ENCODE data around the gene DNAL4.

The DNAL4 gene

DNA sequence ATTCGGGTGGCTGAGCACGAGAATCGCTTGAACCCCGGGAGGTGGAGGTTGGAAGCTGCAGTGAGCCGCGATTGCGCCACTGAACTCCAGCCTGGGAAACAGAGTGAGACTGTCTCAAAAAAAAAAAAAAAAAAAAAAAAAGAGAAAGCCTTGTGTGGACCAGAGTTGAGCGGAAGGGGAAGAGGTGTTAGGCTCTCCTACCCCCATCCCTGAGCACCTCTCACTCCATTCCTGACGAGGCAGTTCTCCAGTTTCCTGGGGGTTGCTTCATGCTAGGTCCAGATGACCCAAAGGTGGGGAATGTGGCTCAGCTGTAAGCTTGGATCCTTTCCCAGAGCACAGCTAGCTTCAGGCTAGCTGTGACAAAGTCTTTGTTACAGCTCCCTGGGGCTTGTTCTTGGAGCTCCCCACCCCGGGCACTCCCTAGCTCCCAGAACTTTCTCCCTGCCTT is 8.8 kb upstream of the DNAL4 start:
- CTCF ChIA-PET, result no interaction called here
- peak overlapping the region; percentile 78 for H3K27ac ChIP-seq
- TF ChIP-seq, protein P1, sequence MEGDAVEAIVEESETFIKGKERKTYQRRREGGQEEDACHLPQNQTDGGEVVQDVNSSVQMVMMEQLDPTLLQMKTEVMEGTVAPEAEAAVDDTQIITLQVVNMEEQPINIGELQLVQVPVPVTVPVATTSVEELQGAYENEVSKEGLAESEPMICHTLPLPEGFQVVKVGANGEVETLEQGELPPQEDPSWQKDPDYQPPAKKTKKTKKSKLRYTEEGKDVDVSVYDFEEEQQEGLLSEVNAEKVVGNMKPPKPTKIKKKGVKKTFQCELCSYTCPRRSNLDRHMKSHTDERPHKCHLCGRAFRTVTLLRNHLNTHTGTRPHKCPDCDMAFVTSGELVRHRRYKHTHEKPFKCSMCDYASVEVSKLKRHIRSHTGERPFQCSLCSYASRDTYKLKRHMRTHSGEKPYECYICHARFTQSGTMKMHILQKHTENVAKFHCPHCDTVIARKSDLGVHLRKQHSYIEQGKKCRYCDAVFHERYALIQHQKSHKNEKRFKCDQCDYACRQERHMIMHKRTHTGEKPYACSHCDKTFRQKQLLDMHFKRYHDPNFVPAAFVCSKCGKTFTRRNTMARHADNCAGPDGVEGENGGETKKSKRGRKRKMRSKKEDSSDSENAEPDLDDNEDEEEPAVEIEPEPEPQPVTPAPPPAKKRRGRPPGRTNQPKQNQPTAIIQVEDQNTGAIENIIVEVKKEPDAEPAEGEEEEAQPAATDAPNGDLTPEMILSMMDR (conservative IDR thresholded peaks at IDR 0.05; ENCODE audit: low read depth), result no peak
- peak; percentile 90 for DNase-seq (ENCODE audit: low spot score)
- POLR2A ChIA-PET (ENCODE audit: low non-redundant PET), result no interaction called here

DNA sequence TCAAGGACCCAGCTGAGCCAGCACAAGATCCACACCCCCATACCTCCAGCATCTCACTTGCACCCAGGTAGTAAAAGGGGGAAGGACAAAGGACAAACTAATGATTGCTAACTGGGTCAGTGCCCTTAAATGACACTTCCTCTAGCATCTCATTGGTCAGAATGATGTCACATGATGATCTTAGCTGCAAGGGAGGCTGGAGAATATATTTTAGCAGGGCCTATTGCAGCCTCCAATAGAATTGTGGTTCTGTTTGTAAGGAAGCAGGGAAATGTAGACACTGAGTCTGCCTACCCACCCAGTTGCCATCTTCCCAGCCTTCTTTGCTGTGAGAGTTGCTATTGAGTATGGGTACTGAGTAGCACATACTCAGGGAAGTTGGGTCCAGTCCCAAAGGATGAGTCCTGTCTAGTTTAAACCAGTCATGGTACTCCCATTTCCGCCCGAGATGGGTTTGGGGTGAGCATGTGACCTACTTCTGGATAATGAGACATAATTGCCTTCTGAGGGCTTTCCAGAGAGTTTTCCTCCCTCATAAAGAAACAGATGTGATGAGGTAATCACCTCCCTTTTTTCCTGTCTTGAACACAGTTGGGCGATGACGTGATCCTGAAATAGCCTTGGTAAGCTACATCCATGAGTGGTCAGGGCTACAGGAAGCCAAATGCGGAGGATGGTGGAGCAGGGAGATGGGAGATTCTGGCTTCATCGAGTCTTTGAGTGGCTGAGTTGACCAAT is 5.5 kb upstream of the DNAL4 start:
- H3K27ac ChIP-seq, result no peak overlapping the region
- ChIA-PET CTCF (no interaction called here), POLR2A (ENCODE audit: low non-redundant PET) (no interaction called here)
- no peak for DNase-seq (ENCODE audit: low spot score)
- TF ChIP-seq, protein P1 (conservative IDR thresholded peaks at IDR 0.05; ENCODE audit: low read depth), result no peak

DNA sequence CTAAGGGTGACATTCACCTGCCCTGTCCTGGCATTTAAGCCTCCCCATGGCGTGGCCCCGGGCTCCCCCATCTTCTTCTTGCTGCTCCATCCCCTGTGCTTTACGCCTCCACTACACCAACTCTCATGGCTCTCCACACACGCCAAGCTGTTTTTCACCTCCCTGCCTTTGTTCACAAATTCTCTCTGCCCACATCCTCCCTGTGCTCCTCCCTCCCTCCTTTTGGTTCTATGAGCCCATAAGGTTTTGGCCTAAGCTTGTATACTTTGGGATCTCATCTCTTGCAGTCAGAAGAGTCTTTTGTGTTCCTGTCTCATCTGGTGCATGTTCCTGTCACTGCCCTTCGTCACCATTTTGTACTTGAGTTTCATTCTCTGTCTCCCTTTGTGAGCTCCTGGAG is 4.6 kb upstream of the DNAL4 start:
- no peak overlapping the region for H3K27ac ChIP-seq
- TF ChIP-seq, protein P1 (conservative IDR thresholded peaks at IDR 0.05; ENCODE audit: low read depth), result no peak
- no peak for DNase-seq (ENCODE audit: low spot score)
- ChIA-PET CTCF (no interaction called here), POLR2A (ENCODE audit: low non-redundant PET) (no interaction called here)

DNA sequence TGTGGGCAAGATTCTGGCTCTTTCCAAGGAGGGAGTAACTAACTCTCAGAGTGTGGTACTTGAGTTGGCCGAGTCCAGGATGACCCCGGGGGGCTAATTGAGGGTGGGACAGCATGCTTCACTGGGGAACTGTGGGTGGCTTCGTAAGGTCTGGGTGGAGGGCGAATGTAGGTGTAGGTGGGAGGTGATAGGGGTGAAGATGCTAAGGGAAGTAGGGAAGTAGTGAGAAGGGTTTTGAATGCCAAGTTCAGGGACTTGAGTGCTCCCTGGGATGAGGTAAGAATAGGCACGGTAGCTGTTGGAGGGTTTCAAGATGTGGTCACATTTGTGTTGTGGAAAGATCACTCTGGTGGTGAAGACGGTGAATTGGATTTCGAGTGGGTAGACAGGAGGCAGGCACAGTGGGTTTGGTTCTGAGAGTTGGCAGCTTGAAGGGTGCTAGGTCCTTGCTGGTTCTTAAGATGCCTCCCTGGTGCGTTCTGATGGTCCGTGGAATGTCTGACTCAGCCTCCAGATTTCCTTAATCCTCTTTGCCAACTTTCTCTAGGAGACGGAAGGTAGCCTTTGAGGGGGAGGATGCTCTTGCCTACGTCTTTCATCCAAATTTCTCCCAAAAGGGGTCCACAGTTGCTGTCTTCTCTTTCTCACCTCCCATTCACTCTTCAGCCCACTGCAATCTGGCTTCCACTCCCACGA is 2.5 kb upstream of the DNAL4 start:
- DNase-seq (ENCODE audit: low spot score), result no peak
- ChIA-PET POLR2A (ENCODE audit: low non-redundant PET) (no interaction called here), CTCF (no interaction called here)
- H3K27ac ChIP-seq, result no peak overlapping the region
- TF ChIP-seq, protein P1 (conservative IDR thresholded peaks at IDR 0.05; ENCODE audit: low read depth), result no peak

DNA sequence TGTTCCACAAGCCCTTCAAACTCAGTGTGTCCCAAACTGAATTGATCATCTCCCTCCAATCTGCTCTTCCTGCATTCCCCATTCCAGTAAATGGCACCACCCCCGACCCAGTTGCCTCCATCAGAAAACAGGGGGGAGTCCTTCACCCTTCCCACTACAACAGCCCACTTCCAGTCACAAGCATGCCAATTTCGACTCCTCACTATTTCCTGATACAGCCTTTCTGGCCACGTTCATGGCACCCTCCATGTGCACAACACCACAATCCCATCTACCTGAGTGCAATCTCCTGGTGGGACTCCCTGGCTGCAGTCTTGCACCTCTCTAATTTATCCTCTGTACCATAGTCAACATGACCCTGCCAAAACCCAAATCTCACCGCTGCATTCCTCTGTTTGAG is 1.6 kb upstream of the DNAL4 start:
- TF ChIP-seq, protein P1 (conservative IDR thresholded peaks at IDR 0.05; ENCODE audit: low read depth), result no peak
- DNase-seq (ENCODE audit: low spot score), result no peak
- ChIA-PET POLR2A (ENCODE audit: low non-redundant PET) (no interaction called here), CTCF (no interaction called here)
- no peak overlapping the region for H3K27ac ChIP-seq

DNA sequence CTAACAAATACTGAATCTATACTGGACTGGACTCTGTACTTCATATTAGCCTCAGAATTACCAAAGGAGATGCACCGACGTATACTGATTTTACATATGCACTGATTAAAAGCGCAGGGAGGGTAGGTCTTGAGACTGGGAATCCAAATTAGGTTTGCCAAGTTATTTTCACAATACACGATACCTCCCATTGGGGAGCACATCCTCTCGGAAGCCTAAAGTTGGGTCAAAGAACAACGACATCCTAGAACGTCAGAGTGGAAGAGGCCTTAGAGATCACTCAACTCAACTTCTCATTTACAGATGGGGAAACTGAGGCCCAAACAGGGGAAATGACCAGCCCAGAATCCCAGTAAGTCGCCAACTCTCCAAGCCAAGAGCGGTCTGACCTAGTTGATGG is 626 bp downstream of the DNAL4 start:
- H3K27ac ChIP-seq, result peak overlapping the region; percentile 84
- ChIA-PET CTCF (no interaction called here), POLR2A (ENCODE audit: low non-redundant PET) (no interaction called here)
- DNase-seq (ENCODE audit: low spot score), result no peak
- TF ChIP-seq, protein P1 (conservative IDR thresholded peaks at IDR 0.05; ENCODE audit: low read depth), result no peak
